GM13977 (cell line): ENCODE measurements around the gene SERTM1.
A peak's percentile ranks its signal among the peaks of the same experiment; 100 is the strongest.

Experiments
- DNase-seq: peaks from one replicate; pipeline ENCODE4 v3.0.0; 2012; ENCODE audit warnings: low spot score
- CTCF ChIP-seq: IDR thresholded peaks from 2 replicates; pipeline ENCODE4 v1.5.1; 2012; ENCODE audit warnings: mild to moderate bottlenecking, control low read depth; ENCODE audit not compliant: insufficient read depth; ENCODE audit errors: extremely low read depth, missing control alignments
- in situ Hi-C: fragments of 300-500 bp; cut with MboI; formaldehyde crosslinking; loops from one replicate; pipeline ENCODE4 v1.12.0; 2022; ENCODE audit warnings: low sequenced_read_pairs, low pct_unique_long_range_greater_than_20kb, mixed read lengths, inconsistent platforms; ENCODE audit not compliant: unreplicated experiment

The SERTM1 gene

GRCh38 chr13:36736119-36736726, 62.4 kb downstream of the SERTM1 start:
- peak; percentile 62 for TF ChIP-seq CTCF
- DNase-seq, result peak; percentile 12
- in situ Hi-C loops, result no loop called here

- in situ Hi-C loops, result no loop called here
- no peak for TF ChIP-seq CTCF
- DNase-seq, result no peak
Measured at GRCh38 chr13:36737524-36738083, 63.8 kb downstream of the SERTM1 start.

- in situ Hi-C loops, result no loop called here
- no peak for DNase-seq
- no peak for TF ChIP-seq CTCF
Measured at GRCh38 chr13:36745436-36745835, 71.6 kb downstream of the SERTM1 start.

GRCh38 chr13:36746051-36746450, 72.2 kb downstream of the SERTM1 start:
- TF ChIP-seq CTCF, result no peak
- in situ Hi-C loops, result no loop called here
- no peak for DNase-seq
